ENCODE measurements around the gene SMYD3.
"Not testable (repeated sequence)": the region's sequence is repeated elsewhere in the genome, so short reads cannot be mapped to it uniquely, and the experiment has no call there.

The SMYD3 gene

DNA sequence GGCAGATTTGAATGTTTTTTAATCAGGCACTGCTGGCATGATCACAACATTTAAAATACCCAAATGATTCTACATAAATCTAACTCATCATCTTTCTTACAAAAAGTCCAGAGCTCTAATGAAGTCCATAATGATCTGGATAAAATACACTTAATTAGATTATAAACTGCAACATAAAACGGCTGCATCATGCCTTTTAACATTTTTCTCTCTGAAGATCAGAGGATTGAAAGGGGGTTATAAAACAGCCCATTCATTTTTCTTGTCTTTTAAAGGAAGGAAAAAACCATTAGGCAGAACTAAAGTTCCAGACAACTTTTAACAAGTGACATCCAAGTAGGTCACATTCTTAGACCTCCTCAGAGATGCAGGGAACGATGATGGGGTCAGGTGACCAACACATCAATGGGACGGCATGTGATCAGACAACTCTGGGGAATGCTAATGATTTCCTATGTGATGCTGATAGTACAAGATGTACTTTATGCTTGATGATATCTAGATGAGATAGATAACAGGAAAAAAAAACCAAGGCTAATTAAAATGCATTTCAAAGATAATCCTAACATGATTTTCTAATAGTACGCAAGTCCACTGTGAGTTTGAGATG lies 455.1 kb downstream of the SMYD3 start:
- DNase-seq: no peak

DNA sequence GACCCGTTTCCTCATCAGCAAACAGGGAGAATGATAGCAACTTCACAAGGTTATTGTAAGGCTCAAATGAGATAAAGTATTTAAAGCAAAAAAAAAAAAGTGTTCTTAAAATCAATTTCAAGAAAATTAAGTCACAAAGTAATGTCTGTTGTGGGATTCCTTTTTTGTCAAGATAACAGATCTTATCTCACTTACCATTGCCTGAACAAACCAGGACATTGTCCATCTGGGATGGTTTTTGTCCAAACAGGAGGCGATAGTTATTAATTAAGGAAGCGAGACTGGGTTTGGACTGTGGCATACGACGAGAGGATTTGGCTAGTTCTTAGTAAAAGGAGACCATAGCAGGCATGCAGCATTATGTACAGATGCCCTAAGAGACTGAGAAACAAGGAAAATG lies 458.4 kb downstream of the SMYD3 start:
- DNase-seq: no peak

DNA sequence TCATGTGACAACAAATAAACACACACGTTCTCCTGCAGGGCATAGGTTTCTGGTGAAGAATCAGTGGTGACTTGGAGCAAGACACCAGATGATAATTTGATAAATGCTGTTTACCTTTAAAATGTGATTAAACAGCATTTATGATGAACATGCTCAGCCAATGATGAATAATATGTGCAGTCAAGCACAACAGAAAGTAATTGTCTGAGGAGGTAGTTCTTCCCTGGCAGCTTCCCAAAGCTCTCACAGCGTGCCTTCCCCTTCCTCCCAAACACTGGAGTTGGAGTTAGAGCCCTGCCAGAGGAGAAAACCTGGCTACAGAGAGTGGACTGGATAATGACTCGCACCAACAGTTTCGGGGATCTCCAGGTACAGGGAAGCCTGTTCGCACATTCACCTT lies 463.5 kb downstream of the SMYD3 start:
- DNase-seq: peak; percentile 97

DNA sequence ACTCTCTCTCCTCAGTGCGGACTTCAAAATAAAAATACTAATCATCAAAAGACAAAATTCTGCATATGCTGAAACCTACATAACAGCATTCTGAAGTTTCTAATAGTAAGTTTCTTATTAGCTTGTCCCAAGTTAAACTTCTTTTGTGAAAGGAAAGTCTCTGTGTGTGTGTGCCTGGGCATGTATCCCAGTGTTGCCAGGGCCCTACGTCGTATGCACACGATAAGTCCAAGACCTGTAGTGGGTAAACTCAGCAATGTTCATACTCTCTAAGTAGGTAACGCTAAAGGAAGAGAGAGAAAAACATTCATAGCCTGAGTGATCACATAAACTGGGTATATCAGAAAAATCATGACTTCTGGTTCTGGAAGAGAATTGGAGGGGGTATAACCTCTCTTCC lies 465.7 kb downstream of the SMYD3 start:
- DNase-seq: no peak

DNA sequence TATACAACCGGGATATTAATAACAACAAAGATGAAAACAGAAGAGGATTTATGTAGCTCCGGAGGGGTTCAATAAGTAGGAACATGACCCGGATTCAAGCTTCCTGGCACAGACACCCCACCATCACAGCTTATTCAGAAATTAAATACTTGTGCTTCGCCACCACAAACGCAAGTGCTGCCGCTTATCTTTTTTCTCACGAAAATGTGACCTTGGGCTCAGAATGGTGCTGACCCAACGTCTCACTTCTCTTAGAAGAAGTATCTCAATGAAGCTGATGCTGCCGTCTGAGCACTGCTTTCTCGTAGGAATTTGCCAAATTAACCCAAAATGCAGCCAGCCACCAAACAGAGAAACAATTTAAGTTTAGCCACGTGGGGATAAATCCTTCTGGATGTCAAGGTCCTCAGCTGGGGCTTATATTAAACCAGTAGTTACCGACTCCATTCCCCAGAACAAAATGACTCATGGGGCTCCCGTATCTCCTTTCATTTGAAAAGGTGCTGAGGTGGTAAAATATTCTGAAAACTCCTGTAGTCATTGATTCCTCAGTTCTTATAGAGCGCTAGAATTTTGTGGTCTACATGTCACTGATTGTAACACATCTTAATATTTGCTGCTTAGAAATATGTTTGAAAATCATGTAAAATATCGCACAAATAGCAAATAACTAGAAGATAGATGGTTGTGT lies 466.7 kb downstream of the SMYD3 start:
- DNase-seq: no peak

DNA sequence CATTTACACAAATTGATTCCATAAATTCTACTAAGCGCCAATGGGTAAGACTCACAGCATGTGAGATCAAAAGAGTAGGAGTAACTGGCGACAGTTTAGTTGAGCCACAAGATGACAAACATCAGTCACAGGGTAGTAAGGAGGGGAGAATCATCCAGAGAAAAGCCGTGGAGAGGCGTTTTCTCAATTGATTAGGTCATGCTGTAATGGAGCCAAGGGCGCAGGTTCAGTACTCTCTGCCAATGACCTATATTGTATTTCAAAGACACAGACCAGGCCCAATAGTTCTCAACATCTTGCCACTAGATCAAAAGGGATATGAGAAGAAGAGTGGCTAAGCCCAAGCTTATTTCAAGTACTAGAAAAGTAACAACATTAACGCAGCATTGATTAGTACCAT lies 467.5 kb downstream of the SMYD3 start:
- DNase-seq: no peak

DNA sequence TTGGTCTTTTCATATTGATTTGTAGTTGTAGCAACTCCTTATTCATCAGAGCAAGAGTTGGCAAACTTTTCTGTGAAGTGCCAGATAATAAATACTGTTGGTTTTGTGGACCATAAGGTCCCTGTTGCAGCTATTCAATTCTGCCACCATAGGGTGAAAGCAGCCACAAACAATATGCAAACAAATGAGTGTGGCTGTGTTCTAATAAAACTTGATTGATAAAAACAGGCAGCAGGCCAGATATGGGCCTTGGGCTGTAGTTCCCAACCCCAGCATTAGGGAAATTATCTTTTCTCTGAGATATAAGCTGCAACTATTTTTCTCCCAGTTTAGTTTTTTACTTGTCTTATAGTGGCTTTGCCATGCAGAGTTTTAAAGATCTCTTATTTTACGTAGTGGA lies 469.2 kb downstream of the SMYD3 start:
- DNase-seq: peak; percentile 10

DNA sequence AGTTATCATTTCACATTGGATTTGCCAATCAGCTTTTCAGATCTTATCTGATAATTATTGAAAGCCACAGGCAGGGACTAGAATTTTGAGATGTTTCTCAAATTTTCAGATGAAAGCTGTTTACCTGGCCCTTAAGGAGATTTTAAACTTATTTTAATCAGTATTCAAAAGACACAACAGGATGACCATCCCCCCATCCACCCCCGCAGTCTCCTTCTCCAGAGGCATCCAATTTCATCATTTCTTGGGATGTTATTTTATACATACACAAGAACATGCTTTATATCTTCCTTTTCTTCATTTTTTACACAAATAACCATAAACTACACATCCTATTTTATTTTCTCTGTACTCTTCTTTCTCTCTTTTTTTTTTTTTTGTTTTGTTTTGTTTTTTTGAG lies 470.9 kb downstream of the SMYD3 start:
- no peak for DNase-seq

DNA sequence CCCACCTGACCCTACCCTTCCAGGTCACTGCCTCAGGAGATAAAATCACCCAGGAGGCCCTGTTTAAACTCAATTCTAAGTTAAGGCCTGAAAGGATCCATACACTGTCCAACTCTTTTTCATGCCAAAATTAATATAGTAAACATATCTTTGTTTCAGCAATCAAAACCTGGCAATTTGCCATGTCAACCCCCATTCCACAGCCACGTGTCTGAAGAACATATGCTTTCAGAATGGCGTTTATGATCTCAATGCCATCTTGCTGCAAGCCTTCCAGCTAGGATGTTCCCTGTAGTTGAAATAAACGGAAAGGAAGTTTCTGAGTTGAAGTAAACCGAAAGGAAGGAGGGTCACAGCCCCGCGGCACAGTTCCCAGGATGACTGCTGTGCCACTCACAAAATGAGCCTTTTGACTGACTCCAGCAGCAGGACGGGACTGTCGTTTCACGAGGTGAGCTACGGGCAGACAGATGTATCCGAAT lies 472.0 kb downstream of the SMYD3 start:
- DNase-seq: peak; percentile 68

DNA sequence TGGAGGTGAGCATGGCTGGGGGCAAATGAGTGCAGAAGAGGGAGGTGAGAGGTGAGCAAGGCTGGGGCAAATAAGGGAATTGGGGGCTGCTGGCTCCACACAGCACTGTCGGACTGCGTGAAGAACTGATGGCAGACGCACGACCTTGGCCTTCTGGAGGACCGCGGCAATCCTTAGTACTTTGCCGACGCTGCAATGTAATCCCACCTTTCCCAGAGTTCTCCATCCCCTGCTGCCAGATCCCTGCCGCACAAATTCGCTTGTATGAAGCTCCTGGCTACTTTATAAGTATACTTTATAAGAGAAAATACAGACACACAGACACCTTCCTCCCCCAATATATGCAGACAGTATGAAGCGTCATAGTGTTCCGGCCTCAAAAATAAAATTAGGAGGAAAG lies 472.4 kb downstream of the SMYD3 start:
- no peak for DNase-seq

DNA sequence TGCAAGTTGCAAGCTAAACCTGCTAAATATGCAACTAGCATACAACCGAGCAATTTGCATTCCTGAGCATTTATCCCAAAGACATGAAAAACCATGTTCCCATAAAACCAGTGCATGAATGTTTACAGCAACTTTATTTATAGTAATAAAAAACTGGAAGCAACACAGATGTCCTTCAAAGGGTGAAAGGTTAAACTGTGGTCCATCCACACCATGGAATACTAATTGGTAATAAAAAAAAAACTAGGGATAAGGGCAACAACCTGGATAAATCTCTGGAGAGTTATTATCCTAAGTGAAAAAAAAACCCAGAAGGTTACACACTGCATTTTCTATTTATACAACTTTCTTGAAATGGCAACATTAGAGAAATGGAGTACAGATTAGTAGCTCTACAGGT lies 474.1 kb downstream of the SMYD3 start:
- no peak for DNase-seq

DNA sequence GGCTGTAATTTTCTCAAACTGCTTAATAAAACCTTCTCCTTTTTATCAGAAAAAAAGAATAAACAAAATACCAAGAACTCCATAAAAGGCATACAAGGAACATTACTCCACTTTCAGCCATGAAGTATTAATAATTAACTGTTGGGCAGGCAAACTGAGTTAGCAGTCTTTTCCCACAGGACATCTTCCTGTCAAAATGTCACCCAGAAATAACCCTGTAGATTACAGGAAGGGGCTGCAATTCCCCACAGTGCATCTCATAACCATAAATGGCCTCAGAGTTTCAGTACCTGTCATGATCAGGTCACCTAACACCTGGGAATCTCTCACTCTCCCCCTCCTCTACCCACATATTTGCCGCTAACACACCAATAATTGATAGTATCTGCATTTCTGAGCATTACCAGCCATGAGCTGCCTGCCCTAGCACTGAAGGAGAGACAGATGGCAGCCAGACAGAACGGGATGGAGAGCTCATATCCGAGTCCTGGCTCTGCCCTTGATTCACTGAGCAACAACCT lies 475.0 kb downstream of the SMYD3 start:
- peak; percentile 16 for DNase-seq

DNA sequence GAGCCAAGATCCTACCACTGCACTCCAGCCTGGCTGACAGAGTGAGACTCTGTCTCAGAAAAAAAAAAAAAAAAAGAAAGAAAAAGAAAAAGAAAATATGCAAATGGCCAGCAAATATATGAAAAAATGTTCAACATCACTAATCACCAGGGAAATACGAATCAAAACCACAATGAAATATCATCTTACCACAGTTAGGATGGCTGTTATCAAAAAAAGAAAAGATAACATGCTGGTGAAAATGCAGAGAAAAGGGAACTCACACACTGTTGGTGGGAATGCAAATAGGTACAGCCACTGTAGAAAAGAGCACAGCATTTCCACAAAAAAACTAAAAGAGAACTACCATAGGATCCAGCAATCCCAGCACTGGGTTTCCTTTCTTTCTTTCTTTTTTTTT lies 477.5 kb downstream of the SMYD3 start:
- DNase-seq: no peak

DNA sequence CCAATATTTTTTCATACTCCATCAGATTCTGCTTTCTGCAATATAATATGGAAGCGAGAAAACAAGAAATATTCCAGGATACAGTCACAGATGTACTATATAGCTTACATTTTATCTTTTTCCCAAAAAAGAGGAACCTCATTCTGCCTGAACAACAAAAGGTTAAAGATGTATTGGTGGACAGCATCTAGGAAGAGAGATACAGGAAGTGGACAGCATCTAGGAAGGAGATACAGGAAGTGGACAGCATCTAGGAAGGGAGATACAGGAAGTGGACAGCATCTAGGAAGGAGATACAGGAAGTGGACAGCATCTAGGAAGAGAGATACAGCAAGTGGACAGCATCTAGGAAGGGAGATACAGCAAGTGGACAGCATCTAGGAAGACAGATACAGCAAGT lies 483.0 kb downstream of the SMYD3 start:
- DNase-seq: not testable (repeated sequence)

DNA sequence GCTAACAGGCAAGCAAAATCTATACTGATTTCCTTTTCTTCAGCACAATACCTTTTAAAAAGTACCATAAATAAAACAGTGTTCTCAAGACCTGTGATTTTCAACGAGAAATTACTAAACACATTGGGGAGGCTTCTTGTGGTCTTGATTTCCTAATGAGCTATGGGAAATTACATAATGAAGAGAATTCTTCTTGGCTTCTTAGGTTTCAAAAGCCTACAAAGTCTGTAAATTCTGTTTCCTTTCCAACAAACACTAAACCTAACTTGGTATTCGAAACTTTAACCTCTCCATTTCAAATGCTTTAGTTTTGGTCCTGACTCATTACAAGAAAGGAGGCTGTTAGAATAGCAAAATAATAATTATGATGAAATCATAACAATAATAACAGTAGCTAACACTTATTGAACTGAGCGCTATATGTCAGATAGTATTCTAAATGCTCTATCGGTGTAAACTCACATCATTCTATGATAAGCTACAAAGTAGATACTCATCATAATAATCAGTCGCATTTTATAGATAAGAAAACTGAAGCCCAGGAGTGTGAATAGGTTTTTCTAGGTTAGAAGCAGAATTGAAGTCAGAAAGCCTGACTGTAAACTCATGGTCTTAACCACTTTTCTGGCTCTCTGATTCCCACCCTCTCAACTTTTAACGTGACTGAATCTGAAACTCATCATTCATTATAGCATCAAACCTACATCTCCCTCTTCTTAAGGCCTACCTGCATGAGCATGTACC lies 486.7 kb downstream of the SMYD3 start:
- no peak for DNase-seq

DNA sequence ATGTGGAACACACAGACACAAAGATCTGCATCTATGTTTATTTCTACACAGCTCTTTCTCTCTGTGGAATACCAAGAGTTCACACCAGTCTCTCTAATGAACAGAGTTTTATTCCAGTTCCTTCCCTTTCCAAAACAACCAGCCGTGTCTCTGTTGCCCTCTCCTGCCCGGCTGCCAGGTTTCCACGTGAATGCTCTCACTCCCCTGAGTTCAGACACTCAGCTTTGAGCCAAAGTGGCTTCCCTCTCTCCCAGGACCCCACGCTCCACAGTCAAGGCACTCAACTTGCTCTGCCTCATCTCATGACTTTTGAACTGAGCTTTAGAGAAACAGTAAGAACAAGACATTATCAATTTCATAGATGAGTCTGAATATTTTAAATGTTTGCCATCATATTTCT lies 488.9 kb downstream of the SMYD3 start:
- no peak for DNase-seq

DNA sequence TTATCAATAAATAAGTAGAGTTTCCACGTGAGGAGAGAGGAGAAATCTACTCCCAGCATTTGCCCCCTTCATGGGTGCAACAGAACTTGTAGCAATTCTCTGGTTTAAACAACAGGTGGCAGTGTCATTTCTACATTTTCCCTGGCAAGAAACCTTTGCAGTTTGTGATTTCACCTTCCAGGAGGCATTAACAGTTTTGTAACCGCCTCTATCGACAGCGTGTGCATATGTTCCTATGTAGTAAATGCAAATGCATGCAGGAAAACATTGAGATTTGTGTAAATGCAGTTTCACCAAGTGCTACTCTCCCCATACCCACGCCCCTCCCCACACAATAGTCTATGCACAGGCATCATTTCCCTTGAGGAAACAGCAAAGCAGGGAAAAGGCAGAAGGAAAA lies 494.7 kb downstream of the SMYD3 start:
- DNase-seq: peak; percentile 73

DNA sequence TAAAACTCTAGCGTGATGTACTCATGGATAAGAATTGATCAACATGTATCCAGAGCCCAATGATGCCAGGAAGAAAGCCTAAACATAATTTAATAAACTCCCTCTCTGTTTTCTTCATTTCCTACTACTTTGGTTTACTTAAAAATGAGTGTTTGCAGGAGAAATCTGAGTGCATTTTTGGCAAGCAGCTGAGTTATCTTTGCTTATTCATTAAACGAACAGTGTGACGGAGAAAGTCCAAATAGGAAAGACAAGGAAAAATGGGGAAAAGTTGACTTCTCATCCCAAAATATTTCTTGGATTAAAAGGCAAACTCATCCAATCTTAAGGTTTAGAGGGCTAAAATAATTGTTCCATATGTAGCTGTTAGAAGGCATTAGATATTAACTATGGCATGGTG lies 496.7 kb downstream of the SMYD3 start:
- no peak for DNase-seq

DNA sequence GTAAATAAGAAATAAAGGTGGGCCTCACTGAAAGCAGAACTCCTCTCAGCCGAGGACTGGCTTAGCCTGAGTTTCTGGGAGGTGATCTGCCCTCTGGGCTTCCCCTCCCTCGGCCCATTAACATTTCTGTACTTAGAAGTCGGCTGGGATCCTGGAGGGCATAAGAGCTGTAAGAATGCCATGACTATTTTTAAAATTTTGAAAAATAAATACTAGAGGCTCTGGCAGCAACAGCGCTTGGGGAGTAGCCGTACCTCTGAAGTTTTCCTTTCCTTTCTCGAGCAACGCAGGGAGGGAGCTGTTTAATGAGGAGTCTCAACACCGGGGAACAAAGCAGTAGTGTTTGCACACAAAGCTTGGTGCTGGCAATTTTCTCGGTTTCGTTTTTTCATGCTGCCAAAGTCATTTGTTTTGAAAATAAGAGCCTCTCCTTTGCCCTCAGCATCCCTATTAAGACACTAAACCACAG lies 498.7 kb downstream of the SMYD3 start:
- peak; percentile 40 for DNase-seq

DNA sequence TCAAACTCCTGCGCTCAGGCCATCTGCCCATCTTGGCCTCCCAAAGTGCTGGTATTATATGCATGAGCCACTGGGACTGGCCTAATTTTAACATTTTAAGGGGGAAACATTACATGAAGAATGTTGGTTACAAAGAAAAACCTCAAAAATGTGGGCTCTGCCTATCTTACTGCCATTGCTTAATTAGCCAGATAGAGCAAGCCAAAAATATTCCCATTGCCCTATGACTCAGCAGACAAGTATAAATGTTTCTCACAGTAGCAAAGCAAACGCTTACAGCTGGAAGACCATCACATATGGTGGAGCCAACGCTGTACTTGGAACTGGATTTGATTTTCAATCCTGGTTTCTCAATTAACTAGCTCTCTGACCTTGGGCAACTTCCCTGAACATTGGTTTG lies 502.0 kb downstream of the SMYD3 start:
- peak; percentile 14 for DNase-seq

DNA sequence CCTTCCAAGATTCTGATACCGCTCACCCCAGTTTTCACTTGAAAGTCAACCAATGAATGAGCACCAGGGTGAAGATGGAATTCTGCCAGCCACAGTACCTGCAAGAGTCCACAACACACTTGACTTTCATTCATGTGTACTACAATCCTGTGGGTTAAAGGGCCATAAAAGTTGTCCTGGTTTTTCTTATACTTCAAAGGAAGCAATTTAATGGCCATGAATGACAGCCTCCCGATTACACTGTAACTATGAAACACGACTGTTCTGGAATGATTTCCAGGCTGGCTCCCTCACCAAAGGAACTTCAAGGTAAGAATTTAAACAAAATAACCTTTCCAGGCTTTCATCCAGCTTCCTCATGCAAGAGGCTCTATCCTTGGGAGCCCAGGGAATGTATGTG lies 502.8 kb downstream of the SMYD3 start:
- no peak for DNase-seq

DNA sequence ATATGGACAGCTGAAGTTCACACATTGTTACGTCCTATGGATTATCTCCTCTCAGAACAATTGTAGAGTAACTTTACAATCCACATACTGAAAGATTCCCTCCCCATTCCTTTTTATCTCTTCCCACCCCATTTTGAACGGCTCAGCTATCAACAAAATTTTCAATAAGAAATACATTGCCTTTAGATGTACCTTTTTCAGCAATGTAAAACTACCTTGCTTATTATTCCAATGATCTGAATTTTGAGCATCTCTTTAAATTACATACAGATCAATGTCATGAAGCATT lies 503.7 kb downstream of the SMYD3 start:
- no peak for DNase-seq

DNA sequence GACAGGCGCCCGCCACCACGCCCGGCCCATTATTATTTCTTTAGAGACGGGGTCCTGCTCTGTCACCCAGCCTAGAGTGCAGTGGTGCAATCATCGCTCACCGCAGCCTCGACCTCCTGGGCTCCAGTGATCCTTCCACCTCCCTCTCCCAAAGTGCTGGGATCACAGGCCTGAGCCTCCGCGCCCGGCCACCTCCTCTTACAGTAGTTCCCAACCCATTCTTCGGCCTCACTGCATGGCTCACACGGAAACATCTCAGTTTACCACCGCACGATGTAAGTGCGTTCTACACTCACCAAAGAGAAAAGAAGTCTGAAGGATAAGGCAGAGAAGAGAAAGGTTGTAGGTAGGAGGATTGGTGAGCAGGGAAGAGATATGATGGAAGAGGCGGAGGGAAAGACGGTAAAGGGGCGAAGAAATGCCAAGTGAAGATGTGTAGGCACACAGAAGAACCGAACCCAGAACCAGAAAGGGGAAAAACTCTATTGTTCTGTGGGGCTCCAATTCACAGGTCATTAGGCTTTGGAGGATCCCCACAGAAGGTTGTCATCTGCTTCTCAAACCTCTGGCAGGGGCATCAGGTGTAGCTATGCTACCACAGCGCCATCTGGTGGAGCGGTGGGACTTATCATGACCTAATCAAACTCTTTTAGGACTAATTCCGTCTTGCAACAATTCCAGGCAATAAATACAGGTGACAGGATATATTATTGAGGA lies 504.2 kb downstream of the SMYD3 start:
- peak; percentile 87 for DNase-seq
